Mucosa of descending colon (tissue), 3 donors: ENCODE results near the gene PCDH9. TPM values are rescaled to one million over a fixed set of nuclear protein-coding genes. Genes with fewer than 3 reads are reported as not detected.

ENCODE experiments used
- ATAC-seq: fragments of 200-7000 bp; cut with Tn5 transposase; one replicate; pipeline ENCODE4 v1.9.1; 2020; ENCODE audit warnings: mild to moderate bottlenecking, moderate library complexity
- DNase-seq, 3 donors: peaks; one replicate each; pipeline ENCODE4 v3.0.0-alpha.2; 2020
- H3K36me3 ChIP-seq: fragments of 200-600 bp; one replicate; pipeline ENCODE4 v1.8.0; 2021; ENCODE audit warnings: low read depth, mild to moderate bottlenecking
- H3K4me1 ChIP-seq: fragments of 200-600 bp; one replicate; pipeline ENCODE4 v1.8.0; 2021; ENCODE audit warnings: low read depth, mild to moderate bottlenecking
- H3K4me3 ChIP-seq: fragments of 200-600 bp; one replicate; pipeline ENCODE4 v1.8.0; 2021; ENCODE audit warnings: mild to moderate bottlenecking
- H3K9me3 ChIP-seq: fragments of 200-600 bp; one replicate; pipeline ENCODE4 v1.8.0; 2021; ENCODE audit warnings: mild to moderate bottlenecking
- intact Hi-C, 2 donors: fragments of 100-400 bp; cut with DNase I in 1 of 2; cut with micrococcal nuclease in 1 of 2; formaldehyde crosslinking; loops; one replicate each; pipeline versions ENCODE4 v1.11.0 to v1.11.1; 2022; cut with DNase I, micrococcal nuclease
- total RNA-seq, 3 donors: library from RNA; stranded (reverse); fragmentation: NEBNext Ultra II Directional in 2 of 3; extraction: Animal tissue kit (Norgen Biotek cat#: 25700) in 2 of 3; gene quantifications; one replicate each; pipeline versions ENCODE4 v1.2.1 to v1.2.4, GENCODE V29; 2021 to 2023
- TF ChIP-seq, protein P1 (sequence below): fragments of 200-600 bp; IDR thresholded peaks from one replicate; pipeline ENCODE4 v1.8.0; 2022; ENCODE audit warnings: antibody characterized with exemption, mild to moderate bottlenecking
- donor health status: DM: no; HTN: no; CAD: no; lungs with moderate emphysema.
- donor health status: DM: no; HTN: no; CAD: no.
- donor health status: DM: no; HTN: yes; CAD: no.

Gene PCDH9
- total RNA-seq, 3 donors from 2014 or later, result 0.58 to 5.0 (median 0.80) TPM

DNA sequence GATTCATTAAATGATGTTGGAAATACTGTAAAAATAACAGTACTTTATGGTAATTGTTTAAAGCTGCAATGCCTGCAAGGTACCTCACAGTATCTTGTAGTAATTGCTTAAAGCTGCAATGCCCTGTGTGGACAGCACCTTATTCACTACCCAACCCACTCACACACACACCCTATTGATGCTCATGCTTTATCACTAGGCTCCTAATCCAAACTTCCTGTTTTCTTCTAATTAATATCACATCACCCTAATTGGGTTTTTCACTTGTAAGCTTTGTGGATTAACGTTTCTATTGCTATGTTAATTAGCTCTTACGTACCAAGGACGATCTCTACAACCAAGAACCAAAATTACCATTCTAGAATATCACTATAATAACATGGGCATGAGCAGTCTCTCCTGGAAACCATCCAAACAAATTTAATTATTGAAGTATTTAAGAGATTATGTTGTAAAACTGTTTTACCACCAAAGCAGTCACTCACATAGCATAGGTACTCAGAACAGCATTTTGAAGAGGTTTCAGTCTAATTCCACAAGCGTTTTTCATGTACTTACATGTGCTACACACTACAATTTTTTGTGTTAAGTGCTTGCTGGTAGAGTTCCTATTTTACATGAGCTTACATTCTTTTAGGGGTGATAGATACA, 303.8 kb downstream of the PCDH9 start:
- H3K36me3 ChIP-seq, result no peaks in the 10 kb centered on the region
- TF ChIP-seq, protein P1, sequence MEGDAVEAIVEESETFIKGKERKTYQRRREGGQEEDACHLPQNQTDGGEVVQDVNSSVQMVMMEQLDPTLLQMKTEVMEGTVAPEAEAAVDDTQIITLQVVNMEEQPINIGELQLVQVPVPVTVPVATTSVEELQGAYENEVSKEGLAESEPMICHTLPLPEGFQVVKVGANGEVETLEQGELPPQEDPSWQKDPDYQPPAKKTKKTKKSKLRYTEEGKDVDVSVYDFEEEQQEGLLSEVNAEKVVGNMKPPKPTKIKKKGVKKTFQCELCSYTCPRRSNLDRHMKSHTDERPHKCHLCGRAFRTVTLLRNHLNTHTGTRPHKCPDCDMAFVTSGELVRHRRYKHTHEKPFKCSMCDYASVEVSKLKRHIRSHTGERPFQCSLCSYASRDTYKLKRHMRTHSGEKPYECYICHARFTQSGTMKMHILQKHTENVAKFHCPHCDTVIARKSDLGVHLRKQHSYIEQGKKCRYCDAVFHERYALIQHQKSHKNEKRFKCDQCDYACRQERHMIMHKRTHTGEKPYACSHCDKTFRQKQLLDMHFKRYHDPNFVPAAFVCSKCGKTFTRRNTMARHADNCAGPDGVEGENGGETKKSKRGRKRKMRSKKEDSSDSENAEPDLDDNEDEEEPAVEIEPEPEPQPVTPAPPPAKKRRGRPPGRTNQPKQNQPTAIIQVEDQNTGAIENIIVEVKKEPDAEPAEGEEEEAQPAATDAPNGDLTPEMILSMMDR, result no peak
- H3K4me1 ChIP-seq, result no peaks in the 10 kb centered on the region
- no peak for ATAC-seq
- H3K9me3 ChIP-seq, result no peaks in the 10 kb centered on the region
- intact Hi-C loops, result no loop called here
- no peak overlapping the region for H3K4me3 ChIP-seq
- DNase-seq, result no peak

DNA sequence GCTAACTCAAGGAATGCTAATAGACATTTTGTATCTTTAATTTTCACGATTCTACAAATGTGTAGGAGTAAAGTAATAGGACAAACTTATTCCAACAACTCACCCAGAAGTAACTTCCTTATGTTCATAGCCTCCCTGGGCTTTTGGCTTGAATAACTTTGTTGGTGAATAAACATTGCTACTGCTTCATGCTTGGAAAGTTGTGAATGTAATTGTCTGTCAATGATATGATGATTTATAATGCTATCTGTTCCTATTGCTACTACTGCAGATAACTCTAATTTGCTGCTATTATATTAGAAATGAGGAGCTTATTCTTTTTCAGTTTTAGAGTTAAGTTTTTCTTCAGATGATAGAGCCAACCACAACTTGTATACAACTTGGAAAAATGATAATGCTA, 307.7 kb downstream of the PCDH9 start:
- DNase-seq (no peak), ATAC-seq (no peak)
- Histone ChIP-seq H3K9me3 (no peaks in the 10 kb centered on the region), H3K4me3 (no peak overlapping the region), H3K4me1 (no peaks in the 10 kb centered on the region), H3K36me3 (no peaks in the 10 kb centered on the region)
- TF ChIP-seq, protein P1, result no peak
- intact Hi-C loops, result no loop called here

DNA sequence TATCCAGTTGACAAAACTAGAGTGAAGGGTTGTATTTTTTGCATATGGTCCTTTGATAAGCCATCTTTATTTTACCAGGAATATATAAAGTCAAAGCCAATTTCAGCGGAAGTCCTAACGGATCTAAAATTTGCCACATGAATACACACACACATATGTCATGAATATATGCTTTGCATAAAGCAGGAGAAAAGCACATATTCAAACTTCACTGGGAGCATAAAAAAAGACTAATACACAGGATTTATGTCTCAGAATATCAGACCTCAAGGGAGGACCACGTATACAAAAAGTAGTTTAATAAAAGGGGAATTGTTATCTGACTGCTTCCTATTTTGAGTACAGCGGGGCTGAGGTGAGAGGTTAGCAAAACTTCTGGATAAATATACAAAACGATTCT, 308.7 kb downstream of the PCDH9 start:
- H3K4me1 ChIP-seq, result no peaks in the 10 kb centered on the region

DNA sequence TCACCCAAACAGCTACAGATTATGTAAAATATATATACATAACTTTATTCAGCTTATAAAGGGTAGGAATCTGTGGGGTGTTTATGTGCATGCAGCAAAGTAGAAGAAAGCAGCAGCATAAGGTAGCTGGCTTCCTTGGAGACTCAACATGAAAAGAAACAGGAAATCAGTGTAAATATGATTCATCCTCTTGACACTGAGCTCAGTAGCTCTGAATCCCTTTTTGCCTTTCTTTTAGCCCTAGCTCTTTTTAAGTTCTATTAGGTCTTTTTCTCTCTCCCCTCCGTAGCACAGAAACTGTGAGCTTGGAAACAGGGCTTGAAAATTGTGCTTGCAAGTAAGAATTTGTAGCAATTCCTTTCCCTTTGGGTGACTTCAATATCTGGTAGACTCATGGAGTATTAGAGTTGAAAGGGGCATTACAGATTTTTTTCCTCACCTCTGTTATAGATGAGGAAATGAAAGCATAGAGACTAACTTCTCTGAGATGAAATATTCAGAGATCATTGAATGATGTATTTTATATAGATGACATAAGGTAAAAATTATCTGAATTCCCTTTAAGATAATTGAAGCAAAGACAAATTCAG, 314.4 kb downstream of the PCDH9 start:
- H3K9me3 ChIP-seq, result no peaks in the 10 kb centered on the region
- no peaks in the 10 kb centered on the region for H3K4me1 ChIP-seq
- no peak for DNase-seq
- H3K4me3 ChIP-seq, result no peak overlapping the region
- intact Hi-C loops, result no loop called here
- ATAC-seq, result no peak
- TF ChIP-seq, protein P1, result no peak
- H3K36me3 ChIP-seq, result no peaks in the 10 kb centered on the region

More for the DNA sequence above, 308.7 kb downstream of the PCDH9 start:
- DNase-seq (no peak), ATAC-seq (no peak)
- Histone ChIP-seq H3K36me3 (no peaks in the 10 kb centered on the region), H3K9me3 (no peaks in the 10 kb centered on the region), H3K4me3 (no peak overlapping the region)
- intact Hi-C loops, result no loop called here
- TF ChIP-seq, protein P1, result no peak

DNA sequence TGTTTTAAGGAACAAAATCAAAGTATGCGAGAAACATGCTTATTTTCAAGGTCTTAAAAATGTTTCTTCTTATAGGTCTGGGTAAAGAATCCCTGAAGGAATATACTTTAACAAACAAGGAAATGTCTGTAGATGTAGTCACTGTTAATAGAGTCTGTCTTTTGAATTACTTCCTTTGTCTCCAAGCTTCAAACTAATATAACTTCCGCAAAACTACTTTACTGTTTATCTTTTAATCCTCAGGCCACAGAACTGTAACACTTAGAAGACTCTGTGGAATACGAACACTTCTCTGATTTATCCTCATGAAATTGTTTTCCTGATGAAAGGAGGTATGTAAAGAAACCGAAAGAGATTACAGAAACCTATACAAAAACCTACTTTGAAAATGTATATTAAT, 316.0 kb downstream of the PCDH9 start:
- intact Hi-C loops, result no loop called here
- Histone ChIP-seq H3K4me3 (no peak overlapping the region), H3K36me3 (no peaks in the 10 kb centered on the region), H3K9me3 (no peaks in the 10 kb centered on the region), H3K4me1 (no peaks in the 10 kb centered on the region)
- TF ChIP-seq, protein P1, result no peak
- ATAC-seq (no peak), DNase-seq (no peak)
